GM12878 (cell line): ENCODE data around the gene PDE10A. TPM values are rescaled to one million over a fixed set of nuclear protein-coding genes. Genes with fewer than 3 reads are reported as not detected.

ENCODE experiments used
- ATAC-seq: fragments of 200-7000 bp; cut with Tn5 transposase; 3 replicates; pipeline ENCODE4 v1.9.1; 2020; ENCODE audit warnings: mild to moderate bottlenecking, moderate library complexity
- BruUV-seq: library from RNA; stranded (reverse); fragments of 400-500 nt; replicated peaks from 2 replicates; lab custom pipeline; 2021; lab: Mats Ljungman, UMichigan
- CTCF ChIA-PET: fragments of 300-600 bp; sonication (Branson Sonifier 250); formaldehyde crosslinking; extraction: SDS; loops from one replicate; lab custom pipeline; 2021; ENCODE audit warnings: inconsistent platforms; lab: Yijun Ruan, JAX
- POLR2A ChIA-PET: fragments of 350-600 bp; formaldehyde crosslinking; extraction: SDS; loops from one replicate; lab custom pipeline; 2021; ENCODE audit warnings: inconsistent platforms; lab: Charles Lee
- RAD21 ChIA-PET: fragments of 300-600 bp; sonication (Branson Sonifier 250); formaldehyde crosslinking; loops from one replicate; lab custom pipeline; 2023; ENCODE audit warnings: antibody characterized with exemption; ENCODE audit not compliant: unreplicated experiment; lab: Charles Lee
- SMC1A ChIA-PET: fragments of 300-600 bp; sonication (Branson Sonifier 250); formaldehyde crosslinking; loops from one replicate; lab custom pipeline; 2023; ENCODE audit not compliant: unreplicated experiment, uncharacterized antibody; lab: Charles Lee
- DNase-seq: peaks from one replicate; pipeline ENCODE4 v3.0.0-alpha.2; 2011; ENCODE audit warnings: low read depth, low spot score
- FAIRE-seq: peaks from 3 replicates; lab custom pipeline; 2011; peaks lifted over from hg19 to GRCh38; lab: Jason Lieb, UNC
- H2AFZ ChIP-seq: 2 replicates; pipeline ENCODE4 v1.6.0; 2011; ENCODE audit warnings: low read depth, low read length, control low read depth; ENCODE audit not compliant: control insufficient read depth
- H3K27ac ChIP-seq: 2 replicates; pipeline ENCODE4 v1.5.1; 2011; ENCODE audit warnings: control low read depth; ENCODE audit not compliant: control insufficient read depth, insufficient read depth
- H3K27me3 ChIP-seq, 2 experiments: replicated peaks in 1 of 2; 2 replicates each; pipeline versions ENCODE4 v1.6.0 to v1.6.1; 2011; ENCODE audit warnings: low read length in 1 of 2; ENCODE audit not compliant: control insufficient read depth in 2 of 2, insufficient read depth in 2 of 2
- H3K36me3 ChIP-seq, 2 experiments: 2 replicates each; pipeline ENCODE4 v1.5.1; 2011; ENCODE audit warnings: low read length in 1 of 2; ENCODE audit not compliant: control insufficient read depth in 2 of 2, insufficient read depth in 2 of 2
- H3K4me1 ChIP-seq: 2 replicates; pipeline ENCODE4 v1.6.1; 2011; ENCODE audit warnings: mild to moderate bottlenecking, low read length, moderate library complexity, mixed read lengths; ENCODE audit not compliant: control insufficient read depth, insufficient read depth
- H3K4me2 ChIP-seq: 2 replicates; pipeline ENCODE4 v1.6.0; 2011; ENCODE audit warnings: control low read depth; ENCODE audit not compliant: control insufficient read depth, insufficient read depth
- H3K4me3 ChIP-seq: fragments of 200-600 bp; sonication (generic); 2 replicates; pipeline ENCODE4 v1.5.1; 2016
- H3K79me2 ChIP-seq: 2 replicates; pipeline ENCODE4 v1.6.0; 2011; ENCODE audit warnings: low read length; ENCODE audit not compliant: control insufficient read depth, insufficient read depth
- H3K9ac ChIP-seq: 2 replicates; pipeline ENCODE4 v1.8.0; 2011; ENCODE audit warnings: low read length, control low read depth, mixed read lengths; ENCODE audit not compliant: control insufficient read depth, insufficient read depth
- H3K9me3 ChIP-seq: replicated peaks from 3 replicates; pipeline ENCODE4 v1.5.1; 2011; ENCODE audit warnings: mild to moderate bottlenecking, low read length; ENCODE audit not compliant: control insufficient read depth, insufficient read depth
- H4K20me1 ChIP-seq: 2 replicates; pipeline ENCODE4 v1.6.0; 2011; ENCODE audit not compliant: control insufficient read depth, insufficient read depth
- ELK1 ChIP-seq: IDR thresholded peaks from 2 replicates; pipeline ENCODE4 v1.6.1; 2012; ENCODE audit warnings: low read depth, low read length, improper control_type of control experiment
- ESRRA ChIP-seq: IDR thresholded peaks from 2 replicates; pipeline ENCODE4 v1.6.1; 2012; ENCODE audit warnings: mild to moderate bottlenecking, low read length, improper control_type of control experiment
- ETV6 ChIP-seq, 2 experiments: fragments of 450-650 bp in 1 of 2; IDR thresholded peaks in 1 of 2; conservative IDR thresholded peaks in 1 of 2; 2 replicates each; pipeline ENCODE4 v1.6.1; 2014; ENCODE audit warnings: antibody characterized with exemption in 1 of 2, borderline replicate concordance in 1 of 2, low read depth in 1 of 2, mild to moderate bottlenecking in 1 of 2, moderate library complexity in 1 of 2
- IKZF1 ChIP-seq: fragments of 450-650 bp; conservative IDR thresholded peaks from 2 replicates; pipeline ENCODE4 v1.6.1; 2017; ENCODE audit warnings: antibody characterized with exemption, mild to moderate bottlenecking
- NFXL1 ChIP-seq: fragments of 450-650 bp; IDR thresholded peaks from 2 replicates; pipeline ENCODE4 v1.6.1; 2017; ENCODE audit warnings: antibody characterized with exemption, mild to moderate bottlenecking, borderline replicate concordance
- POLR2AphosphoS2 ChIP-seq: IDR thresholded peaks from 2 replicates; pipeline ENCODE4 v1.6.1; 2011; ENCODE audit warnings: low read depth, mild to moderate bottlenecking, low read length, improper control_type of control experiment, moderate library complexity
- RCOR1 ChIP-seq: conservative IDR thresholded peaks from 2 replicates; pipeline ENCODE4 v1.6.1; 2012; ENCODE audit warnings: low read depth, low read length, improper control_type of control experiment
- SP1 ChIP-seq: IDR thresholded peaks from one replicate; pipeline ENCODE4 v1.6.1; 2011; ENCODE audit warnings: low read depth, low read length
- SPI1 ChIP-seq: IDR thresholded peaks from 2 replicates; pipeline ENCODE4 v1.6.1; 2011; ENCODE audit warnings: low read depth, mild to moderate bottlenecking, low read length, moderate library complexity, borderline replicate concordance; ENCODE audit not compliant: insufficient read depth
- ZBTB11 ChIP-seq: fragments of 450-650 bp; formaldehyde crosslinking; IDR thresholded peaks from 2 replicates; pipeline ENCODE4 v1.5.0; 2022; ENCODE audit warnings: mild to moderate bottlenecking, missing genetic modification characterization
- WGBS: methylation state at CpG from one replicate; pipeline ENCODE4 v1.1.6; 2016; ENCODE audit warnings: low lambda C conversion rate; ENCODE audit not compliant: insufficient replicate concordance, insufficient coverage; ENCODE audit errors: missing lambda C conversion rate; 5-methylcytosine and 5-hydroxymethylcytosine counted together
- in situ Hi-C: fragments of 300-500 bp; cut with MboI; formaldehyde crosslinking; loops from 9 replicates; pipeline ENCODE4 v1.14.3; 2018; ENCODE audit warnings: mixed read lengths
- intact Hi-C: fragments of 100-400 bp; cut with micrococcal nuclease; formaldehyde crosslinking; loops from one replicate; pipeline ENCODE4 v1.14.2; 2022; ENCODE audit not compliant: unreplicated experiment
- polyA plus RNA-seq, 11 experiments: library from polyadenylated mRNA; depleted of rRNA in 4 of 11; unstranded in 6 of 11; stranded (reverse) in 5 of 11; fragments of >200 nt; fragmentation: Nextera tagmentation in 4 of 11; fragmentation: Illumina TruSeq in 1 of 11; extraction: Ambion mirVana in 4 of 11; extraction: Trizol in 1 of 11; gene quantifications; 1 replicate in 1 of 11; 2 replicates in 10 of 11; pipeline versions ENCODE4 v1.2.1 to v1.2.3, GENCODE V29; 2011 to 2016; ENCODE audit warnings: inconsistent platforms in 2 of 11, missing spikeins in 2 of 11, low read depth in 1 of 11
- total RNA-seq, 4 experiments: library from RNA; depleted of rRNA in 3 of 4; stranded (reverse); fragments of >200 nt in 3 of 4; fragmentation: Illumina TruSeq in 1 of 4; extraction: Trizol in 1 of 4; gene quantifications; 2 replicates each; pipeline versions ENCODE4 v1.2.1 to v1.2.3, GENCODE V29; 2013 to 2021
- TF ChIP-seq, protein P1 (sequence below): IDR thresholded peaks from 2 replicates; pipeline ENCODE4 v1.6.1; 2011; ENCODE audit warnings: mild to moderate bottlenecking, low read depth, low read length, moderate library complexity; ENCODE audit not compliant: insufficient replicate concordance

Gene PDE10A
- total and polyA plus RNA-seq, 10 of the 15 experiments (the other 5 are each of a cell fraction or from before 2014, with no cell fraction given), result under 0.01 to 1.3 (median 0.03) TPM; not detected in 2

DNA sequence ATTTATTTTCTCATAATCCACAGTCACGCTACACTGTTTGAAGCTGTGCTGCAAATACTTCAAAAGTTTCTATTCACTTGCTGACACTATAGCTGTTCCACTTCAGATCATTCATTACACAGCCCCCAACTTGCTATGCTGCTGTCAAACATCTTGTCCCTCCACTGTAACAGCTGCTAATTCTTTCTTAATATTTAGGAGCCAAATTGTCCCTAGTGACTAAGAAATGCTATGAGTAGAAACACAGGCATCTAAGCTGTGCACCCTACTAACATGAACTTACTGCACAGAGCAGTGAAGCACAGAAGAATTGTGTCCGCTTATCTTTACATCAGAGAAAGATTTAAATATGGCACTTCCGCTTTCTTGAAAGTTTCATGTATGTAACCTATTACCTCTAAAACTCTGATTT, 91.3 kb downstream of the PDE10A start:
- Histone ChIP-seq H3K27me3 (no peaks in the 10 kb centered on the region), H3K36me3 (no peaks in the 10 kb centered on the region), H3K4me1 (no peaks in the 10 kb centered on the region), H3K4me3 (no peak overlapping the region), H3K4me2 (no peak overlapping the region), H3K27ac (no peak overlapping the region), H4K20me1 (no peaks in the 10 kb centered on the region), H2AFZ (no peak overlapping the region), H3K9me3 (no peaks in the 10 kb centered on the region), H3K9ac (no peak overlapping the region), H3K79me2 (no peaks in the 10 kb centered on the region)
- DNase-seq (no peak), FAIRE-seq (no peak), ATAC-seq (peak; percentile 75)
- ChIA-PET CTCF (no interaction called here), SMC1A (no interaction called here), RAD21 (no interaction called here), POLR2A (no interaction called here)
- TF ChIP-seq ETV6 (conservative IDR thresholded peaks at IDR 0.05 in 1 of 2, IDR thresholded peaks at IDR 0.05 in 1 of 2; ENCODE audit: borderline replicate concordance in 1 of 2, low read depth in 1 of 2) (no peak), ELK1 (no peak), IKZF1 (0 out of 2 replicates have a peak, but pooled peaks have one; percentile 12), NFXL1 (no peak), SPI1 (peak; percentile 82)
- WGBS, result 23% methylated on average over 3 of the region's 3 CpGs
- BruUV-seq, result no TSS peak
- in situ Hi-C loops (no loop called here), intact Hi-C loops (no loop called here)

- Histone ChIP-seq H3K79me2 (no peaks in the 10 kb centered on the region), H3K4me3 (no peak overlapping the region), H4K20me1 (no peaks in the 10 kb centered on the region), H3K36me3 (no peaks in the 10 kb centered on the region), H3K9ac (no peak overlapping the region), H3K27me3 (no peaks in the 10 kb centered on the region), H3K9me3 (no peaks in the 10 kb centered on the region), H3K4me1 (no peaks in the 10 kb centered on the region), H2AFZ (no peak overlapping the region), H3K4me2 (no peak overlapping the region), H3K27ac (no peak overlapping the region)
- no TSS peak for BruUV-seq
- SMC1A ChIA-PET, result no interaction called here
- intact Hi-C loops (no loop called here), in situ Hi-C loops (no loop called here)
- RAD21 ChIA-PET, result no interaction called here
- 0% methylated on average over 2 of the region's 2 CpGs for WGBS
- FAIRE-seq, result no peak
- no peak for ATAC-seq
- DNase-seq, result no peak
- POLR2A ChIA-PET, result no interaction called here
- CTCF ChIA-PET, result no interaction called here
- TF ChIP-seq ESRRA (no peak), ZBTB11 (CRISPR knock-in tag) (no peak), POLR2AphosphoS2 (no peak), ETV6 (conservative IDR thresholded peaks at IDR 0.05 in 1 of 2, IDR thresholded peaks at IDR 0.05 in 1 of 2; ENCODE audit: borderline replicate concordance in 1 of 2, low read depth in 1 of 2) (no peak), RCOR1 (no peak), SP1 (no peak)
- TF ChIP-seq, protein P1, sequence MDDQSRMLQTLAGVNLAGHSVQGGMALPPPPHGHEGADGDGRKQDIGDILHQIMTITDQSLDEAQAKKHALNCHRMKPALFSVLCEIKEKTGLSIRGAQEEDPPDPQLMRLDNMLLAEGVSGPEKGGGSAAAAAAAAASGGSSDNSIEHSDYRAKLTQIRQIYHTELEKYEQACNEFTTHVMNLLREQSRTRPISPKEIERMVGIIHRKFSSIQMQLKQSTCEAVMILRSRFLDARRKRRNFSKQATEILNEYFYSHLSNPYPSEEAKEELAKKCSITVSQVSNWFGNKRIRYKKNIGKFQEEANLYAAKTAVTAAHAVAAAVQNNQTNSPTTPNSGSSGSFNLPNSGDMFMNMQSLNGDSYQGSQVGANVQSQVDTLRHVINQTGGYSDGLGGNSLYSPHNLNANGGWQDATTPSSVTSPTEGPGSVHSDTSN, result no peak
These were observed 91.9 kb downstream of the PDE10A start for GRCh38 chr6:165571068-165571682.
